Astrocyte of the spinal cord (primary cell): ENCODE data around the gene LIPM.

ENCODE experiments used
- DNase-seq: peaks from one replicate; pipeline ENCODE4 v3.0.0; 2011; ENCODE audit warnings: low read depth, low spot score
- H3K4me3 ChIP-seq: 2 replicates; pipeline ENCODE4 v1.5.1; 2011; ENCODE audit warnings: low read depth, mild to moderate bottlenecking, low read length, moderate library complexity
- CTCF ChIP-seq: IDR thresholded peaks from 2 replicates; pipeline ENCODE4 v1.5.1; 2012; ENCODE audit warnings: low read depth, mild to moderate bottlenecking, low read length, inconsistent platforms
- in situ Hi-C: cut with HindIII; loops from 2 replicates; pipeline ENCODE4 v1.10.0; 2017; ENCODE audit warnings: low sequenced_read_pairs

LIPM gene

DNA sequence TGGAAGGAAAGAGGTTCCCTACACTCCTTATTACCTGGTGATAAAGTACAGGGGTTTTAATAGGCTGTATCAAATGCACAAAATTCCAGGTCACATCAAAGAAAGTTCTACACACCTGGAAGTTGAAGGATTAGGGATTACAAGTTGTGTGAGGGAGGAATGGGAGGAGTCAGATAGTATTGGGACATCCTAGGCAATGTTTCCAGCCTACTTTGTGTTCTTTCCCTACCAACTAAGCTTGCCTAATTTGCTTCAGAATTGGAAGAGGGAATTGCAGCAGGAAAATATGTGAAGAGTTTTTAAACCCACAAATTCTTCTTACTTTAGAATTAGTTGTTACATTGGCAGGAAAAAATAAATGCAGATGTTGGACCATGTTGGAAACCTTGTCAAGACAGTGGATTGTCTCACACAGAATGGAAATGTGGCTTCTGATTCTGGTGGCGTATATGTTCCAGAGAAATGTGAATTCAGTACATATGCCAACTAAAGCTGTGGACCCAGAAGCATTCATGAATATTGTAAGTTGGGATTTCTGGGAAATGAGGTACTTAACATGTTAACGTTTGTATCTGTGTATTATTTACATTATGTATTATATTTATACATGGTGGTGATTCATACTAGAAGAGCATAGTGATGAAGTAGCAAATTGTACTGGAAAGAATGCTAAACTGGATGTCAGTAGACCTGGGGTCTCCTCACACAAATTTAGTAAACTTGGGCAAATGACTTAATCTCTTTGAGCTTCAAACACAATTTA lies at the start of gene LIPM:
Gene LIPM (plus strand): TSS at position 208 of the 763 bp plus-strand sequence. CDS start 167 bp downstream, at position 375.
- TF ChIP-seq CTCF: no peak
- in situ Hi-C loops: no loop called here
- H3K4me3 ChIP-seq: no peak within 1 kb of the TSS
- DNase-seq: no peak

- DNase-seq: peak; percentile 15
- in situ Hi-C loops: no loop called here
- TF ChIP-seq CTCF: no peak
- H3K4me3 ChIP-seq: no peak overlapping the region
These were observed 48.2 kb upstream of the LIPM start for GRCh38 chr10:88754287-88754686.

- in situ Hi-C loops: no loop called here
- no peak overlapping the region for H3K4me3 ChIP-seq
- TF ChIP-seq CTCF: no peak
- no peak for DNase-seq
These were observed 46.8 kb upstream of the LIPM start for GRCh38 chr10:88755753-88756152.

GRCh38 chr10:88756660-88757059 lies 45.9 kb upstream of the LIPM start:
- in situ Hi-C loops: no loop called here

DNA sequence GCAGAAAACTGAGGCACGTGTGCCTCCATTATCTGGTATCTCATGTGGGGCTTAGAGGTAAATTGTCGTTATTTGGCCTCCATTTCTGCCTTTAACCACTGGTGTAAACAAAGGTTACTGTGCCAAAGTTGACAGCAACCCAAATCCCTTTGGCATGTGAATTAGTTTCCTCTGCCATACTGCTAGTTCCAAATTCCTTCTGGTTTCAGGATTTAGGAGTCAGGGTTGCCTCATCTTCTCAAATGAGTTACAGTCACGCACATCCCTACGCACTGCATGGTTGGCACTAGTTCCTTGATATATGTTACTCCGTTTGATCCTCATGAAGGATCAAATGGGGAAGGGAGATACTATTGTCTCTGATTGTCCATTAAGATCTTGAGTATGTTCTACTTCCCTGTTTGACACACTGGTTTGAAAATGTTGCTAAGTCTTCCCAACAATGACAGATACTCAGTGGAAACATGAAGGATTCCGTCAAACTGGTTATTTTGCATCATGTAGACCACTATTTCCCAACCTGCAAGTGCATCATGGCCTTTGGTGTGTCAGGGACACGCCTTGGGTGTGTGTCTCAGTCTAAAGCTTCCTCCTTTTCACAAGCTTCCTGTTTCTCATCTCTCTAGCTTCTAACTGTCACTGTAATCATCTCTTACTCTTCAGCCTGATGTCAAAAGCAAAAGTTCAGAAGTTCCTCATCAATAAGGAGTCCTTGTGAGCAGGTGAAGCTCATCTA lies 43.0 kb upstream of the LIPM start, which contains the start of gene LIPN:
Gene LIPN (plus strand): TSS at position 655 of the 736 bp plus-strand sequence. CDS start 1,386 bp downstream, outside the sequence.
- no peak for DNase-seq
- no peak within 1 kb of the TSS for H3K4me3 ChIP-seq
- in situ Hi-C loops: no loop called here
- TF ChIP-seq CTCF: no peak

More at GRCh38 chr10:88756660-88757059, 45.9 kb upstream of the LIPM start:
- DNase-seq: no peak
- TF ChIP-seq CTCF: no peak
- no peak overlapping the region for H3K4me3 ChIP-seq

GRCh38 chr10:88762906-88763305 lies 39.6 kb upstream of the LIPM start:
- in situ Hi-C loops: no loop called here
- no peak overlapping the region for H3K4me3 ChIP-seq
- no peak for TF ChIP-seq CTCF
- no peak for DNase-seq
